Kidney (tissue), 14 donors: ENCODE data around the gene FREM1. TPM values are rescaled to one million over a fixed set of nuclear protein-coding genes. Genes with fewer than 3 reads are reported as not detected.

Experiments
- DNase-seq, 5 donors: peaks; one replicate each; pipeline ENCODE4 v3.0.0-alpha.2; 2013 to 2020
- FAIRE-seq: peaks from 2 replicates; lab custom pipeline; 2012; peaks lifted over from hg19 to GRCh38; lab: Jason Lieb, UNC
- H3K27ac ChIP-seq, 2 donors: one replicate each; pipeline ENCODE4 v1.7.0; 2013; ENCODE audit warnings: low read depth in 2 of 2, low read length in 2 of 2, inconsistent platforms in 1 of 2
- H3K27me3 ChIP-seq: one replicate; pipeline ENCODE4 v1.7.1; 2013; ENCODE audit warnings: low read length, inconsistent platforms; ENCODE audit not compliant: control insufficient read depth, insufficient read depth
- H3K36me3 ChIP-seq, 3 donors: one replicate each; pipeline versions ENCODE4 v1.7.0 to v1.7.1; 2013; ENCODE audit warnings: low read length in 3 of 3, control low read depth in 1 of 3, inconsistent platforms in 1 of 3; ENCODE audit not compliant: insufficient read depth in 3 of 3, control insufficient read depth in 2 of 3
- H3K4me1 ChIP-seq, 3 donors: one replicate each; pipeline versions ENCODE4 v1.7.0 to v1.7.1; 2013; ENCODE audit warnings: low read length in 3 of 3, inconsistent platforms in 1 of 3, low read depth in 1 of 3; ENCODE audit not compliant: control insufficient read depth in 2 of 3, insufficient read depth in 2 of 3
- H3K4me3 ChIP-seq, 3 donors: one replicate each; pipeline versions ENCODE4 v1.7.0 to v1.8.1; 2013; ENCODE audit warnings: low read length in 3 of 3, control low read depth in 1 of 3, inconsistent platforms in 1 of 3
- H3K9ac ChIP-seq, 3 donors: one replicate each; pipeline versions ENCODE4 v1.7.0 to v1.7.1; 2013; ENCODE audit warnings: low read length in 3 of 3, control low read depth in 1 of 3, inconsistent platforms in 1 of 3
- H3K9me3 ChIP-seq, 3 donors: one replicate each; pipeline versions ENCODE4 v1.7.0 to v1.7.1; 2013; ENCODE audit warnings: low read length in 3 of 3, control low read depth in 1 of 3, inconsistent platforms in 1 of 3; ENCODE audit not compliant: control insufficient read depth in 2 of 3, insufficient read depth in 1 of 3
- intact Hi-C: fragments of 100-400 bp; cut with DNase I; formaldehyde crosslinking; loops from one replicate; pipeline ENCODE4 v1.11.1; 2022
- polyA plus RNA-seq: library from polyadenylated mRNA; stranded (reverse); fragments of 350-450 nt; fragmentation: Illumina TruSeq; extraction: RNeasy Lipid Tissue Mini Kit (QIAGEN cat#74804); gene quantifications from one replicate; pipeline ENCODE4 v1.2.3, GENCODE V29; 2014; ENCODE audit warnings: low read depth, low replicate concordance; ENCODE audit not compliant: insufficient read depth
- total RNA-seq: library from RNA; stranded (reverse); fragmentation: NEBNext Ultra II Directional; extraction: Animal tissue kit (Norgen Biotek cat#: 25700); gene quantifications from one replicate; pipeline ENCODE4 v1.2.1, GENCODE V29; 2021
- TF ChIP-seq, protein P1 (sequence below): IDR thresholded peaks from 3 replicates; pipeline ENCODE4 v1.5.1; 2012; ENCODE audit warnings: mild to moderate bottlenecking, moderate library complexity, borderline replicate concordance; ENCODE audit not compliant: insufficient read depth; ENCODE audit errors: extremely low read depth
- donor health status: control.
- donor health status: control.
- donor health status: control.
- donor health status: control.
- donor health status: control.
- donor health status: DM: yes; HTN: yes; CAD: no.
- donor health status: Normal renal cell carcinoma (clear cell type).

Gene FREM1
- total and polyA plus RNA-seq, 2 donors from 2014 or later: 8.3 to 17.0 TPM

- Histone ChIP-seq H3K27ac (no peak overlapping the region), H3K4me1 (no peaks in the 10 kb centered on the region), H3K9ac (no peak overlapping the region), H3K4me3 (no peak overlapping the region), H3K27me3 (no peaks in the 10 kb centered on the region), H3K9me3 (no peaks in the 10 kb centered on the region), H3K36me3 (peaks cover 9 to 17% (median 16%) of the 10 kb centered on the region in 3 donors)
- no peak for FAIRE-seq
- intact Hi-C loops: no loop called here
- DNase-seq: peak; percentile 48 to 71 (median 56)
- TF ChIP-seq, protein P1, sequence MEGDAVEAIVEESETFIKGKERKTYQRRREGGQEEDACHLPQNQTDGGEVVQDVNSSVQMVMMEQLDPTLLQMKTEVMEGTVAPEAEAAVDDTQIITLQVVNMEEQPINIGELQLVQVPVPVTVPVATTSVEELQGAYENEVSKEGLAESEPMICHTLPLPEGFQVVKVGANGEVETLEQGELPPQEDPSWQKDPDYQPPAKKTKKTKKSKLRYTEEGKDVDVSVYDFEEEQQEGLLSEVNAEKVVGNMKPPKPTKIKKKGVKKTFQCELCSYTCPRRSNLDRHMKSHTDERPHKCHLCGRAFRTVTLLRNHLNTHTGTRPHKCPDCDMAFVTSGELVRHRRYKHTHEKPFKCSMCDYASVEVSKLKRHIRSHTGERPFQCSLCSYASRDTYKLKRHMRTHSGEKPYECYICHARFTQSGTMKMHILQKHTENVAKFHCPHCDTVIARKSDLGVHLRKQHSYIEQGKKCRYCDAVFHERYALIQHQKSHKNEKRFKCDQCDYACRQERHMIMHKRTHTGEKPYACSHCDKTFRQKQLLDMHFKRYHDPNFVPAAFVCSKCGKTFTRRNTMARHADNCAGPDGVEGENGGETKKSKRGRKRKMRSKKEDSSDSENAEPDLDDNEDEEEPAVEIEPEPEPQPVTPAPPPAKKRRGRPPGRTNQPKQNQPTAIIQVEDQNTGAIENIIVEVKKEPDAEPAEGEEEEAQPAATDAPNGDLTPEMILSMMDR: peak; percentile 42
These were observed 63.3 kb downstream of the FREM1 start for GRCh38 chr9:14846871-14847311.

DNA sequence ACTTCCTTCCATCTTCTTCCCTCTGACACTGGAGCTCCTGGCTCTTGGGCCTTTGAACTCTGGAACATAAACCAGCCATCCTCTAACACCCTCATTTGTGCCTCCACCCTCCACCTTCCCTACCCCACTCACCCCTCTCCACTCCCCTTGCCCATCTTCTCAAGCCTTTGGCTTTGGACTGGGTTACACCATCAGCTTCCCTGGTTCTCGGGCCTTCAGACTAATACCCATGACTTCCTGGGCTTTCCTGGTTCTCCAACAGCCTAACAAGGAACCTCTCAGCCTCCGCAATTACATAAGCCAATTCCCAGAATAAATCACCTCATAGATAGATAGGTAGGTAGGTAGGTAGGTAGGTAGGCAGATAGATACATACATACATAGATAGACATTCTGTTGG lies 67.1 kb downstream of the FREM1 start:
- Histone ChIP-seq H3K9me3 (no peaks in the 10 kb centered on the region), H3K9ac (no peak overlapping the region), H3K4me3 (no peak overlapping the region), H3K27me3 (no peaks in the 10 kb centered on the region), H3K36me3 (peaks cover 7 to 17% (median 12%) of the 10 kb centered on the region in 3 donors), H3K27ac (no peak overlapping the region), H3K4me1 (no peaks in the 10 kb centered on the region)
- intact Hi-C loops: no loop called here
- FAIRE-seq (no peak), DNase-seq (no peak)
- TF ChIP-seq, protein P1: no peak

DNA sequence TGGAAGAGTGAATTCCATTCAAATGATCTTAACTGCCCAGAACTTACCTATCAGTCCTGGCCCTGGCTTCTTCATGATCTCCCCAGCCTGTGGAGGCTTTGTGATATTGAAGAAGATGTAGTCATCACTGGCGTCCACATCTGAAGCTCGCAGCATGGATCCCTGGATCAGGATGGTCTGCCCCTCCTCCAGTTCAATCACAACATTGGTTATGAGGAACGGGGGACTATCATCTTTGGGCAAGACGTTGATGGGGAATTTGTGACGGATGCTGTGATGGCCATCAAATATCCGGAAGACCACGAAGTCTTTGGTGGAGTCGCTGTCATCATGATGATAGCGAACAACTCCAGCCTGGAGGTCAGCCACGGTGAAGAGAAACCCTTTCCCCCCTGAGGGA lies 68.0 kb downstream of the FREM1 start:
- no peaks in the 10 kb centered on the region for H3K9me3 ChIP-seq
- DNase-seq: no peak
- no peak overlapping the region for H3K27ac ChIP-seq
- peaks cover 7 to 15% (median 12%) of the 10 kb centered on the region in 3 donors for H3K36me3 ChIP-seq
- no peaks in the 10 kb centered on the region for H3K4me1 ChIP-seq
- FAIRE-seq: no peak
- H3K27me3 ChIP-seq: no peaks in the 10 kb centered on the region
- TF ChIP-seq, protein P1: no peak
- no peak overlapping the region for H3K4me3 ChIP-seq
- no peak overlapping the region for H3K9ac ChIP-seq
- intact Hi-C loops: no loop called here

- no peaks in the 10 kb centered on the region for H3K27me3 ChIP-seq
- FAIRE-seq (no peak), DNase-seq (no peak)
- TF ChIP-seq, protein P1: no peak
- intact Hi-C loops: no loop called here
- H3K4me1 ChIP-seq: no peaks in the 10 kb centered on the region
- H3K4me3 ChIP-seq: no peak overlapping the region
- peaks cover 7 to 12% (median 8%) of the 10 kb centered on the region in 3 donors for H3K36me3 ChIP-seq
- H3K9ac ChIP-seq: no peak overlapping the region
- H3K9me3 ChIP-seq: no peaks in the 10 kb centered on the region
- no peak overlapping the region for H3K27ac ChIP-seq
These were observed 71.5 kb downstream of the FREM1 start for GRCh38 chr9:14838701-14839100.
